ENCODE results near the gene AFF3.

The AFF3 gene

DNA sequence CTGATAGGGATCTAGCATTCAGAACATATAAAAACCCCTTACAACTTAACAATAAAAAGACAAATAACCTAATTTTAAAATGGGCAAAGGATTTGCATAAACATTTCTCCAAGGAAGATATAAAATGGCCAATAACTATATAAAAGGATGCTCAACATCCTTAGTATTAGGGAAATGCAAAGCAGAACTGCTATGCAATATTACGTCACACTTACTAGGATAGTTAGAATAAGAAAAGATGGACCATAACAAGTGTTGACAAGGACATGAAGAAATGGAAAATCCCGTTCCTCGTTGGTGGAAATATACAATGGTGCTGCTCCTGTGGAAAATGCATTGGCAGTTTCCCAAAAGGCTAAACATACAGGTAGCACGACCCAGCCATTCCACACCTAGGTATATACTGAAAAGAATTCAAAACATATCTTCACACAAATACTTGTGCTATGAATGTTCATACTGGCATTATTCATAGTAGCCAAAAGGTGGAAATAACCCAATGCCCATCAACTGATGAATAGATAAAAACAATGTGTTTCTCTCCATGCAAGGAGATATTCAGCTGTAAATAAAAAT lies 604.4 kb downstream of the AFF3 start:
- TF ChIP-seq, protein P1, sequence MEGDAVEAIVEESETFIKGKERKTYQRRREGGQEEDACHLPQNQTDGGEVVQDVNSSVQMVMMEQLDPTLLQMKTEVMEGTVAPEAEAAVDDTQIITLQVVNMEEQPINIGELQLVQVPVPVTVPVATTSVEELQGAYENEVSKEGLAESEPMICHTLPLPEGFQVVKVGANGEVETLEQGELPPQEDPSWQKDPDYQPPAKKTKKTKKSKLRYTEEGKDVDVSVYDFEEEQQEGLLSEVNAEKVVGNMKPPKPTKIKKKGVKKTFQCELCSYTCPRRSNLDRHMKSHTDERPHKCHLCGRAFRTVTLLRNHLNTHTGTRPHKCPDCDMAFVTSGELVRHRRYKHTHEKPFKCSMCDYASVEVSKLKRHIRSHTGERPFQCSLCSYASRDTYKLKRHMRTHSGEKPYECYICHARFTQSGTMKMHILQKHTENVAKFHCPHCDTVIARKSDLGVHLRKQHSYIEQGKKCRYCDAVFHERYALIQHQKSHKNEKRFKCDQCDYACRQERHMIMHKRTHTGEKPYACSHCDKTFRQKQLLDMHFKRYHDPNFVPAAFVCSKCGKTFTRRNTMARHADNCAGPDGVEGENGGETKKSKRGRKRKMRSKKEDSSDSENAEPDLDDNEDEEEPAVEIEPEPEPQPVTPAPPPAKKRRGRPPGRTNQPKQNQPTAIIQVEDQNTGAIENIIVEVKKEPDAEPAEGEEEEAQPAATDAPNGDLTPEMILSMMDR (IDR thresholded peaks at IDR 0.05) = no peak
- H3K36me3 ChIP-seq = no peaks in the 10 kb centered on the region
- no peaks in the 10 kb centered on the region for H3K9me3 ChIP-seq
- H3K4me1 ChIP-seq (ENCODE audit: control insufficient read depth in 1 of 2, insufficient read depth in 1 of 2, low read depth in 1 of 2, low read length in 1 of 2) = peaks cover 0 to 2% of the 10 kb centered on the region in 2 experiments
- no peak overlapping the region for H3K27ac ChIP-seq
- H3K4me3 ChIP-seq (ENCODE audit: low read depth in 1 of 2, low read length in 1 of 2) = no peak overlapping the region
- no peaks in the 10 kb centered on the region for H3K27me3 ChIP-seq

DNA sequence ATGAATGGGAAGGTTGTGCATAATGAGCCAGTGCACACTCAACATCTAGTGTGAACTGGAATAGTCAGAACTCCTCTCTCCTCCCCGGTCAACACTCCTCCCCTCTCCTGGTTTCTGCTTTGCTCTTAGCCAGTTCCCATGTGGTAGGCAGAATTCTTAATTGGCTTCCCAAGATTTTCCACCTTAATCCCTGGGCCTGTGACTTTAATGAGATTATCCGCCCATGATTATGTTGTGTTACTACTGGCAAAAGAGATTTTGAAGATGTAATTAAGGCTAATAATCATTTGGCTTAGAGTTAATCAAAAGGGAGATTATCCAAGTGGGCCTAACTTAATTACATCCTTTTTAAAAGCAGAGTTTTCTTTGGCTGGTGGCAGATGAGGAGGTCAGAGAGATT lies 618.3 kb downstream of the AFF3 start:
- no peaks in the 10 kb centered on the region for H3K27me3 ChIP-seq
- H3K27ac ChIP-seq = no peak overlapping the region
- TF ChIP-seq, protein P1 (IDR thresholded peaks at IDR 0.05) = no peak
- no peak overlapping the region for H3K4me3 ChIP-seq (ENCODE audit: low read depth in 1 of 2, low read length in 1 of 2)
- H3K4me1 ChIP-seq (ENCODE audit: control insufficient read depth in 1 of 2, insufficient read depth in 1 of 2, low read depth in 1 of 2, low read length in 1 of 2) = peaks cover 18% of the 10 kb centered on the region in 2 experiments
- no peaks in the 10 kb centered on the region for H3K36me3 ChIP-seq
- H3K9me3 ChIP-seq = no peaks in the 10 kb centered on the region

DNA sequence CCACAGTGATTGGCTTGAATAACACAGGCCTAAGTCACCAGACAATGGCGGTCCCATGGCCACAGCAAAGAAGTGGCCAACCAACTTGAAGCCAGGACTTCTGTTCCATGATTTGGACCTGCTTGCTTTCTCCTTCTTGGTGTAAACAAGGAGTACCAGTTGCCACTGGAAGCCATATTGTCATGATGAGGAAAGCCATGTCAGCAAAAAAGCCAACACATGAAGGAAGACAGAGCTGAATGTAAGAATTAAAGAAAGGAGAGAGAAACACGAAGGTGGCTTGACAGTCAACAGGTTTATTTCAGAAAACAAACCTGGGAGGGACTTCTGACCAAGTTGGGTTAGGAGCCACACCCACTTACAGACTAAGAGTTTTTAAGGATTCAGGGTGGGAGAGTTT lies 620.2 kb downstream of the AFF3 start:
- no peak overlapping the region for H3K27ac ChIP-seq
- no peaks in the 10 kb centered on the region for H3K36me3 ChIP-seq
- no peaks in the 10 kb centered on the region for H3K27me3 ChIP-seq
- H3K4me3 ChIP-seq (ENCODE audit: low read depth in 1 of 2, low read length in 1 of 2) = no peak overlapping the region
- no peaks in the 10 kb centered on the region for H3K9me3 ChIP-seq
- H3K4me1 ChIP-seq (ENCODE audit: control insufficient read depth in 1 of 2, insufficient read depth in 1 of 2, low read depth in 1 of 2, low read length in 1 of 2) = peaks cover 5 to 6% of the 10 kb centered on the region in 2 experiments
- TF ChIP-seq, protein P1 (IDR thresholded peaks at IDR 0.05) = no peak

DNA sequence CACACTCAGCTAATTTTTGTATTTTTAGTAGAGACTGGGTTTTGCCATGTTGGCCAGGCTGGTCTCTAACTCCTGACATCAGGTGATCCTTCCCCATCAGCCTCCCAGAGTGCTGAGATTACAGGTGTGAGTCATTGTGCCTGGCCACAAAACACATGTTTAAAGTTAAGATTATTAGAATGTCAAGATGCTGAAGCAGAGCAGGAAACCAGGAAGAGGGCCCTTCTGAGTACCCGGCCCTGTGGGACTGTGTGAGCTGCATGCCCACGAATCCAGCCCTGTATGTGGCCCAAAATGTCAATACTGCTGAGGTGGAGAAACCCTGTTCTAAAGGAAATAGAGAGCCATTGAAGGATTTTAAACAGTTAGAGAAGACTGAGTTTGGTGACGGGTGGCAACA lies 621.6 kb downstream of the AFF3 start:
- Histone ChIP-seq H3K27ac (no peak overlapping the region), H3K4me1 (ENCODE audit: control insufficient read depth in 1 of 2, insufficient read depth in 1 of 2, low read depth in 1 of 2, low read length in 1 of 2) (peaks cover 8 to 10% of the 10 kb centered on the region in 2 experiments), H3K27me3 (no peaks in the 10 kb centered on the region), H3K9me3 (no peaks in the 10 kb centered on the region), H3K4me3 (ENCODE audit: low read depth in 1 of 2, low read length in 1 of 2) (no peak overlapping the region), H3K36me3 (no peaks in the 10 kb centered on the region)
- TF ChIP-seq, protein P1 (IDR thresholded peaks at IDR 0.05) = no peak

DNA sequence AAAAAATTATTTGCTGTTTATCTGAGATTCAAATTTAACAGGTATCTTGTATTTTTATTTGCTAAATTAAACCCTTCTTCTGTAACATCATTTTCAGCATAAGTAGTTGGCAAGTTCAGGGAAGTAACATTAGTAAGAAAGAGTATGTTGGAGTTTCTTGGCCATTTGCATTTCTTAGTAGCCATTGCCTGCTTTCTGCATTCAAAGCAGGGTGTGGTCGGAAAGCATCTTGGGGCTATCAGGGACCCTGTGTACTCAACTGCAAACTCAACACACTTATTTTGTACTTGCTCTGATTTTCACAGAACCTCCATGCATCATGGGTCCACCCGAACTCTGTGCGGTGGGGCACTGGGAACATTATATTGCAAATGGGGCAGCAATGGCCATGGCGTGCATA lies 622.2 kb downstream of the AFF3 start:
- Histone ChIP-seq H3K9me3 (no peaks in the 10 kb centered on the region), H3K36me3 (no peaks in the 10 kb centered on the region), H3K27ac (no peak overlapping the region), H3K4me1 (ENCODE audit: control insufficient read depth in 1 of 2, insufficient read depth in 1 of 2, low read depth in 1 of 2, low read length in 1 of 2) (peaks cover 14 to 16% of the 10 kb centered on the region in 2 experiments), H3K4me3 (ENCODE audit: low read depth in 1 of 2, low read length in 1 of 2) (no peak overlapping the region), H3K27me3 (no peaks in the 10 kb centered on the region)
- TF ChIP-seq, protein P1 (IDR thresholded peaks at IDR 0.05) = no peak
